OCI-LY1 (cell line): ENCODE results near the gene CTXN1.

Experiments used
- CTCF ChIP-seq: fragments of 200-600 bp; sonication (generic), shearing (Covaris generic); IDR thresholded peaks from 2 replicates; pipeline ENCODE4 v1.5.1; 2017; ENCODE audit warnings: mild to moderate bottlenecking, antibody characterized with exemption, low read length, moderate library complexity, mixed read lengths
- EZH2 ChIP-seq: fragments of 200-600 bp; sonication (generic), shearing (Covaris generic); IDR thresholded peaks from 2 replicates; pipeline ENCODE4 v1.8.0; 2017; ENCODE audit warnings: borderline replicate concordance, mixed run types, mild to moderate bottlenecking, antibody characterized with exemption, low read length, moderate library complexity, mixed read lengths

GRCh38 chr19:7908742-7909461, 17.0 kb downstream of the CTXN1 start:
- TF ChIP-seq CTCF (no peak), EZH2 (no peak)
